CD4-positive, alpha-beta T cell treated with Interleukin-17A for 1 hour (primary cell): ENCODE results near the gene GJA1.
"Not testable (repeated sequence)": the region's sequence is repeated elsewhere in the genome, so short reads cannot be mapped to it uniquely, and the experiment has no call there.

Experiments
- DNase-seq: peaks from one replicate; pipeline ENCODE4 v3.0.0-alpha.2; 2020

Gene GJA1

DNA sequence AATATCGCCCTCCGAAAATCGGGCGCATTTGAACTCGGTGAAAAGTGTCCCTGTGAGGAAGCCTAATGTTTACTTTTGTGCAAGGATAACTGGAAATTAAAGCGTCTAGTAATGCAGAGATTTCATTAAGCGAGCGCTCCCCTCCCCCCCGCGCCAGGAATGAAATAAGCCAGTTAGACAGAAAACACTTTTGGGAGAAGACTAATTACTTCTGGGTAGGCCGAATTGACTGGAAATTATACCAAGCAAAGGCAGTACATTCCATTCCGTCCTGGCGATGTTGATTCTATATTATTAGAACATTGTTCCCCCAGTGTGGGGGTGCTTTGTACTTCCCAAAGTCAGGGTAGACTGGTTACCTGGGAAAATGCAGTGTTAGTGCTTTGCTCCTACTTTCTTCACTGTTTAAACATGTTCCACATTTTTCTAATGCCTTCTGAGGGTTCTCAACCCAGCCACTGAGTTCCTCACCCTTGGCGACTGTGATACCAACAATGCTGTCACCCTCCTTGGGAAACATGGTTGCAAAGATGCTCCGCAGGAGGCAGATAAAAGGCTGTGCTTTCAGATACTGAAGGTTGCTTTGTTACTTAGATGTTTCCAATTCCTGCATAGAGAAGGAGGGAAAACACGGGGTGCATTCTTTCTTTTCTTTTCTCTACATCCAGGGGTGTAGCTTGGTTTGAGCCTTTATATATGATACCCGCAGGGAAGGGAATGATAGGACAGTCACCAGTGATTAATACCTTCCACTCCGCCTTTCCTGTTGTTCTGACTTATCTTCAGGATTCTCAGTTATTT, 2.6 kb downstream of the GJA1 start:
- DNase-seq = no peak

DNA sequence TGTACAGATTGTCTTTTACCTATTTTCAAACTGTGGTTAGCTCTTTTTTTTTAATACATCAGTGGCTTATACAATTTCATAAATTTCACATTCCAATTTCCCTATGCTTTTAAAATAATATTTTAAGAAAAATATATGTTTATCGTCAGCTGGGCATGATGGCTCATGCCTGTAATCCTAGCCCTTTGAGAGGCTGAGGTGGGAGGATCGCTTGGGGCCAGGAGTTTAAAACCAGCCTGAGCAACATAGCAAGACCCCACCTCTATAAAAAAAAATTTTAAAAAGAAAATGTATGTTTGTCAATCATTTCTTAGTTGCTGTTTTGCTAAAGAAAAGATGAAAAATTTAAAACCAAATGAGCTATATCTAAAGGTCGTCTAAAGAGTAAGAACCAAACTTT, 3.4 kb downstream of the GJA1 start:
- no peak for DNase-seq

DNA sequence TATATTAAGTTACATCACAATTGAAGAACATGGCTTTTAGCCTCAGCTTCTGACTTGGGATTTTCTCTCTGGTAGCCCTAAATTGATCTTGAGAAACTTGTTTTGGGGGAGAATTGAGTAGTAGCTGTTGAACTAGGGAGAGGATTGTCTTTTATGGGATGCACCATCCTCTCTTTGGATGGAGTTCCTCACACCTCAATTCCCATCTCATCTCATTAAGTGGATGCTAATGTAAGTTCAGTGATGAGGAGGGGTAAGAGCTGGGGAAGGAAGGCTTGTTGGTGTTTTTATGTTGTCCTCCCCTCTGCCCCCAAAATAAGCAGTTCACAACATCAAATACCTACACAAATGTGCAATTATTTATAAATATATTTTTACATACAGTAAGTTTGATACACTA, 4.0 kb downstream of the GJA1 start:
- DNase-seq = no peak

DNA sequence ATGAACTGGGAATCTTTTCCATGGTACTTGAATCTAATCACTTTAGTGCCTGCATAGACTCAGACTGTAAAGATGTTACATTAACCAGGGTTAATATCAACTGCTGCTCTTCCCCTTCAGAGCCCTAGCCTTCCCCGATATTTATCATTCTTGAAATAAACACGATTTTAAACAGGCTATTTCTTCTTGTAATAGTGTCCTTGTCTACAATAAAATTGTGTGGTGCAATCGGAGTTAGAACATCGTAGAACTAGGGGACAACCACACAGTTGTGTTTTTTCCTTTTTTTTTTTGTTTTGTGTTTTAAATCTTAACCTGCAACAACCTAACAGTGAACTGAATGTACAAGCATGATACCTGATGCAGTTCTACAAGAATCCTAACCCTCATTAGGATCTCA, 4.5 kb downstream of the GJA1 start:
- DNase-seq = no peak

DNA sequence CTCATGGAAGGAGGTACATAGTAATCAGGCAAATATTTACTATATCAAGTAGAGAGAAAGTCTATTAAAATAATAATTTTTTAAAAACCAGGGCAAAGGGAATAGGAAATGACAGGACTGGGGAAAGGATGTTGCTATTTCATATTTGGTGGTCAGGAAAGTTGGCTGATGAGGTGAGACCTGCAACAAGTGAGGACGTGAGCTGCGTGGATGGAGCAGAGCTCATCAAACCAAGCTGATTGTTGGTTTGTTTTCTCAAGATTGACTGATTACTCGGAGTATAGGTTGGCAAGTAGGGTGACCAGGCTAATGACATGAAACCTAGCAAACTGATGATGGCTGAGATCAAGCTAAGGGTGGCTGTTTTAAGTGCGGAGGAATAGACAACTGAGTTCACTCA, 6.0 kb downstream of the GJA1 start:
- DNase-seq = no peak

DNA sequence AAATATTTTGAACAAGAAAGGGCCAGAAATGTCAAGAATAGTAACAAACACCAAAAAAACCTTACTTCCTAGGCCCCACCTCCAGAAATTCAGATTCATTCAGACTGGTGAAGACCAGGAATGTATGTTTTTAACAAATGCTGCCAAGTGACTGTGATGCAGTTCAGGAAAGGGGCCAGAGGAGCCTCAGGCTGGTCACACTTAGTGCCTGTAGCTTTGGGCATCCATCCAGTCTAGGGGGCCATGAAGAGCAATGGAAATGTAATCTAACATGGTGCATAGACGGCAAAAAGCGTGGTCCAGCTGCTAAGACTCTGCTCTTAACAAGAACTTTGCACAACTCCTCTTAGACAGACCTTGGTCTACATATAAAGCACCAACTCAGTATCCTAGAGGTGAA, 7.1 kb downstream of the GJA1 start:
- DNase-seq = no peak

DNA sequence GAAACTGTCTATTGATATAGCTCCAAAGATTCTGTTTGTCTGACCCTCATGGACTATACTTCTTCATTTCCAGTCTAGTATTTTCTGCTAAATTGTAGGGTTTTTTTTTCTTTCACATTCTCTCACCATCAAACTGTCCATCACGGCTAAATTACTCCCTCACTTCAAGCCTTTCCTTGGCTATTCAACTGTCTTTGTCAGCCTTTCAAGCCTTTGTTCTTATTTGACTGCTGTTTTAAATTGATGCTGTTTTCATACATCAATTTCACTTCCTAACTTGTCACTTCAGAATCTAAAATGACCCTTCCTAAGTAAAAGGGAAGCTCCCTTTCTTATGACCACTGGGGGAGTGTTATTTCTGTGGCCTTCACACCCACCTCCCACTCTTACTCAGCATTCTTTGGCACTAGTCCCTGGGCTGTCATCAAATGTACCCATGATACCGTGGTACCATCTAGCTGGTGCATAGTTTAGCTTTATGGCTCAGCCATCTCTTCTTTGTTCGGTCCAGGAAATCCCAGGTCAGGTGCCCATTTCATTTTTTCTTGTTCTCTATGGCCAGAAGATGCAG, 8.6 kb downstream of the GJA1 start:
- no peak for DNase-seq

DNA sequence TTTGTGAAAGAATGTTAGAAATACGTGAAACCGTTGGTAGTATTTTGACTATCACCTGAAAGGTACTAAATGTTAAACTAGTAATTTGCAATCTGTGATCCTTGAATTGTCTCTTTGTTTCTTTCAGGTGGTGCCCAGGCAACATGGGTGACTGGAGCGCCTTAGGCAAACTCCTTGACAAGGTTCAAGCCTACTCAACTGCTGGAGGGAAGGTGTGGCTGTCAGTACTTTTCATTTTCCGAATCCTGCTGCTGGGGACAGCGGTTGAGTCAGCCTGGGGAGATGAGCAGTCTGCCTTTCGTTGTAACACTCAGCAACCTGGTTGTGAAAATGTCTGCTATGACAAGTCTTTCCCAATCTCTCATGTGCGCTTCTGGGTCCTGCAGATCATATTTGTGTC, 11.3 kb downstream of the GJA1 start:
- not testable (repeated sequence) for DNase-seq

DNA sequence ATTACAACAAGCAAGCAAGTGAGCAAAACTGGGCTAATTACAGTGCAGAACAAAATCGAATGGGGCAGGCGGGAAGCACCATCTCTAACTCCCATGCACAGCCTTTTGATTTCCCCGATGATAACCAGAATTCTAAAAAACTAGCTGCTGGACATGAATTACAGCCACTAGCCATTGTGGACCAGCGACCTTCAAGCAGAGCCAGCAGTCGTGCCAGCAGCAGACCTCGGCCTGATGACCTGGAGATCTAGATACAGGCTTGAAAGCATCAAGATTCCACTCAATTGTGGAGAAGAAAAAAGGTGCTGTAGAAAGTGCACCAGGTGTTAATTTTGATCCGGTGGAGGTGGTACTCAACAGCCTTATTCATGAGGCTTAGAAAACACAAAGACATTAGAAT, 12.3 kb downstream of the GJA1 start:
- not testable (repeated sequence) for DNase-seq

DNA sequence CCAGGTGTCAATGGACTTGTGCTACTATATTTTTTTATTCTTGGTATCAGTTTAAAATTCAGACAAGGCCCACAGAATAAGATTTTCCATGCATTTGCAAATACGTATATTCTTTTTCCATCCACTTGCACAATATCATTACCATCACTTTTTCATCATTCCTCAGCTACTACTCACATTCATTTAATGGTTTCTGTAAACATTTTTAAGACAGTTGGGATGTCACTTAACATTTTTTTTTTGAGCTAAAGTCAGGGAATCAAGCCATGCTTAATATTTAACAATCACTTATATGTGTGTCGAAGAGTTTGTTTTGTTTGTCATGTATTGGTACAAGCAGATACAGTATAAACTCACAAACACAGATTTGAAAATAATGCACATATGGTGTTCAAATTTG, 13.1 kb downstream of the GJA1 start:
- DNase-seq = not testable (repeated sequence)

DNA sequence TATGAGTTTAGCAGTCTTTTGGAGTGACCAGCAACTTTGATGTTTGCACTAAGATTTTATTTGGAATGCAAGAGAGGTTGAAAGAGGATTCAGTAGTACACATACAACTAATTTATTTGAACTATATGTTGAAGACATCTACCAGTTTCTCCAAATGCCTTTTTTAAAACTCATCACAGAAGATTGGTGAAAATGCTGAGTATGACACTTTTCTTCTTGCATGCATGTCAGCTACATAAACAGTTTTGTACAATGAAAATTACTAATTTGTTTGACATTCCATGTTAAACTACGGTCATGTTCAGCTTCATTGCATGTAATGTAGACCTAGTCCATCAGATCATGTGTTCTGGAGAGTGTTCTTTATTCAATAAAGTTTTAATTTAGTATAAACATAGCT, 13.9 kb downstream of the GJA1 start:
- DNase-seq = no peak

DNA sequence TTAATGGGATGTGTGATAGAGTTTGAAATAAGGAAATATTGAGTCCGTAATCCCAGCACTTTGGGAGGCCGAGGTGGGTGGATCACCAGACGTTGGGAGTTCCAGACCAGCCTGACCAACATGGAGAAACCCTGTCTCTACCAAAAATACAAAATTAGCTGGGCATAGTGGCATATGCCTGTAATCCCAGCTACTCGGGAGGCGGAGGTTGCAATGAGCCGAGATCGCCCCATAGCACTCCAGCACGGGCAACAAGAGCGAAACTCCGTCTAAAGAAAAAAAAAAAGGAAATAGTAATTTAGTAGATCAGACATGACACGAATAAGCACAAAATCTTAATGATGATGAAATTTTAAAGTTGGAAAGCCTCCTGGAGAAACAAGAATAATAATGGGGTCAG, 14.8 kb downstream of the GJA1 start:
- DNase-seq = no peak

DNA sequence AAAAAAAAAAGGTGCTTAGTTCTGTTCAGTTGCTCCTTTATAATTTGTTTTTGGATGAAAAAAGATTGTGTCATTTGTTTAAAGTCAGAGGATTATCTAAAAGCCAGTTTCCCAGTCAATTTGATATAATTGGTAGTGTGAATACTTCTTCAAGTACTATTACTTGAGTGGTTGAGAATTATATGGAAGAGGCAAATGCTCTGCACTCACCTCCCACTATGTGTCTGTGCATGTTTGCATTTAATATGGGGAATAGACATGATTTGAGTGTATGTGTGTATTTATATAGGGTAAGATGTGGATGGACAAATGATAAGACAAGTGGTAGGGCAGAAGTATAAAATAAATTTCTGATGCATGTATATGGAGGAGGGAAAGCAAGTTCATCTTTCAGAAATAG, 15.8 kb downstream of the GJA1 start:
- no peak for DNase-seq

DNA sequence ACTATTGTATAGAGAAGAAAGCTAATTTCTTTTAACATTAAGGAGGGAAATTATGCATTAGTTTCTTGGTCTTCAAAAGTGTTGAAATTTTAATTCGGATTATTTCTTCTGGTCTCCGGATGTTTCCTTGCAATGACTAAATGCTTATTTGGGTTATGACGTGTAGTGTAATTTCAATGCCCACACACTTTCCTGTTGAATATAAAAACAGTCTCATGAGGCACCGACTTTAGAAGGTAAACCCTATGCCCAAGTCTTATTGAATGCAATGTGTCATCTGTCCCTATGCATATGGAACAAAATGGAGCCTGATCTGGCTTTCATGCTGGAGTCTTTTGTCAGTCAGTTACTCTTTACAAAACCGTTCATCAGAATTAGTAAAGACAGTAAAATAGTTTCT, 17.7 kb downstream of the GJA1 start:
- no peak for DNase-seq

DNA sequence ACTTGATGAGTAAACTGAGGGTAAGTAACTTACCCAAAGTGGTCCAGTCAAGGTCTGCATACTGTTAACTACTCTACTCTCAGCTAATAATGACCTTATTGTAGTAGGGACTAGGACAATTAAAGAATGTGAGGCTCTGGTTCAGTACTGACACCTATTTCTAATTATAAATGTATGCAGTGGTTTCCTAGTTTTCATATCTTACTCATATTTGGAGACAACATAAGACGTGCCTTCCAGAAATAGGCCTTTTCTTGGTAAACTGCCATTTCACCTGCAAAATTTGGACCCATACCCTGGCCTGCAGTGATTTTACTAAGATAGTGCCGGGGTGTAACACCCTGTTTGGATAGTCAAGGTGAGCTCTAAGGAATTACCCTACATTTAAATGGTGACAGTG, 24.7 kb downstream of the GJA1 start:
- DNase-seq = no peak

DNA sequence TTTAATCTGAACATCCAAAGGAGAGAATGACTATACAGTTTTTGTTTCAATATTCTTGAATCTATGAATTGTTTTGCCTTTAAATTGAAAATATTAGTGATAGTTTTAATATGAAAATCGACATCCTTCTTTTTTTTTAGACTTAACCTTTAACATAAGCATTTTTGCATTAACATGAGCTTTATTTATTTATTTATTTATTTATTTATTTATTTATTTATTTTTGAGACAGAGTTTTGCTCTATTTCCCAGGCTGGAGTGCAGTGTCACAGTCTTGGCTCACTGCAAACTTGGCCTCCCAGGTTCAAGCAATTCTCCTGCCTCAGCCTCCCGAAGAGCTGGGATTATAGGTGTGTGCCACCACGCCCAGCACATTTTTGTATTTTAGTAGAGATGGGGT, 27.6 kb downstream of the GJA1 start:
- no peak for DNase-seq

DNA sequence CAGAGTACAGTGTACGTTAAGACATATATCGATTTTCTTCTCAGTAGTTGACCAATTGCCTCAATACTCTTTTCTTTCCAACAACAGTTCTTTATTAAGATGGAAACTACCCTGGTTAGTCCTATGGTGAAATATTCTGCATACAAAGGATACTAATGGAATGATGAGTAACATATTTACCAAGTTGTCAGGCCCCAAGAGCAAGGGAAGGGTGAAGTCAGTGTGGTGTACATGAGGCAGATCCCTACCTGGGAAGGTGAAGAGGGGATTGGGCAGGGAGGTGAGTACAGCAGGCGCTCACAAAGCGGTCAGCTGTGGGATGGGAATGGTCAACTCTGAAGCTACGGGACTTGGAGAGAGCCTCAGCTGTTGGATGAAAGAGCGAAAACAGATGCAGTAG, 29.7 kb downstream of the GJA1 start:
- DNase-seq = no peak

DNA sequence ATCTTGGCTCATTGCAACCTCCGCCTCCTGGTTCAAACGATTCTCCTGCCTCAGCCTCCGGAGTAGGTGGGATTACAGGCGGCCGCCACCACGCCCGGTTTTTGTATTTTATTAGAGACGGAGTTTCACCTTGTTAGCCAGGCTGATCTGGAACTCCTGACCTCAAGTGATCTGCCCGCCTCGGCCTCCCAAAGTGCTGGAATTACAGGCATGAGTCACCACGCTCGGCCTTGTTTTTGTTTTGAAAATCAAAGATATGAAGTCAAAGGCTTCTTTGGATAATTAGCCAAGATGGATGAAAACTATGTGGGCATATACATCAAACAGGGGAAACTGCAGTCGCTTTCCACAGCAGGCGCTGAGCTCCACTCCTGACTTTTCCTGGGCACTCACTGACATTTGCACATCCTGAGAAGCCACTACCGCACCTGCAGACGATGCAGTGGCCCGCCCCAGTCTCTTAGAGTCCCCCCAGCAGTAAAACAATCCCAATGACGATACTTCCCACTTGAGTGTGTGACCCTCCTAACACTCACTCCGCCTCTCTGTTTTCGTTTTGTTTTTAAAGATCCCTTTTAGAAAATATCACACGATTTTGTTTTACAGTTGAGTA, 44.1 kb downstream of the GJA1 start:
- DNase-seq = no peak

DNA sequence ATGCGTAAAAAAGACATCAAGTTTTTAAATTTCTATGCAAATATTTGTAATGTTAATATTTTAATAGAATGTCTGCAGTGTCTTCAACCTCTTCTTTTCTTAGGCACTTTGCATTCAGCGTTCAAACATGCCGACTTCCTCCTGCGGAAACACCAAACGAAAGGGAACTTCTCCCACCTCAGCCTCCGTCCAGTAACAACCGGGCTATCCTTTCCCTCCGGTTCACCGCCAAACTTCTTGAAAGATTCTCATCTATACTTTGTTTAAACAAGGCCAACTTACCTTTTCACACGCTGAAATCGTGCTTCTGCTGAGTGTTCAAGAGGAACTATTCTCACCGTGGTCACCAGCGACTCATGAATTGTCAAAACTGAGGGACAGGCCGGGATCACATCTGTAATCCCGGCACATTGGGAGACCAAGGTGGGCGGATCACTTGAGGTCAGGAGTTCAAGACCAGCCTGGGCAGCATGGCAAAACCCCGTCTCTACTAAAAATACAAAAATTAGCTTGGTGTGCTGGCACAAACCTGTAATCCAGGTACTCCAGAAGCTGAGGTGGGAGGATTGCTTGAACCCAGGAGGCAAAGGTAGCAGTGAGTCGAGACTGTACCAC, 44.8 kb downstream of the GJA1 start:
- no peak for DNase-seq

DNA sequence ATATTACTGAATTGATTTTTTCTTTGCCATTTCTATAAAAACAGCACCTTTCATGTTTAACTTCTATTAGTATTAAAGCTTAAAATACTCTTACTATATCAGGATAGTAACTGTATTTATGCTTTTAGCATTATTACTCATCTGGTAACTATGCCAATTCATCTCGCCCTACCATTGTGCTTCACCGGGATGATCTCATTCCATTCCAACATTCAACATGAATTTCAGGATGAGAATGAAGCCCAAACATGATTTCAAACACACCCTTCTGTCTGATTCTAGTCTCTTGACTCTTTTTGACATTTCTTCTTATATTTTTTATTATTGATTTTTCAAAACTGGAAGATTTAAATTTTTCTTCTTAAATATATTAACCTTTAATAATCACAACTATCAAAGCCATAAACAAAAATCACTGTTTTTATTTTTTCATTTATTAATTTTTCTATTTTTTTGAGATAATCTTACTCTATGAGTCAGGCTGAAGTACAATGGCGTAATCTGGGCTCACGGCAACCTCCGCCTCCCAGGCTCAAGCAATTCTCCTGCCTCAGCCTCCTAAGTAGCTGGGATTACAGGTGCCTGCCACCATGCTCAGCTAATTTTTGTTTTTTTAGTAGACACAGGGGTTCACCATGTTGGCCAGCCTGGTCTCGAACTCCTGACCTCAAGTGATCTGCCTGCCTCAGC, 46.7 kb downstream of the GJA1 start:
- DNase-seq = no peak

DNA sequence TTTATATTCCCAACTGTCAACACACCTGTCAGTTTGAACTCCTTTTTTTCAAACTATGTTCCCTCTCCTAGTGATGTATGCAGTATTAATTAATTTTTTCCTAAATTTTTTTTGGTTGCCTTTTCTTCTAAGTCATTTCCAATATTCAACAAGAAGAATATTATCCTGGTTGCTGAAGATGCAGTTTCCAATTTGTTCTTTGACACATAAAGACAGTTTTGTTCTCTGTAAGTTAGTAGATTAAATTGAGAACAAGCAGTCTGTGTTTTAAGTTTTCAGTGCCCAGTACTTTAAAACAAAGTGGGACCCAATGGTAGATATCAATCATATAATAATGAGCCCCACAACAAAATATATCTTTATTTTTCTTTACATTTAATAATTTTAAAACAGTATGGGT, 47.3 kb downstream of the GJA1 start:
- DNase-seq = no peak

DNA sequence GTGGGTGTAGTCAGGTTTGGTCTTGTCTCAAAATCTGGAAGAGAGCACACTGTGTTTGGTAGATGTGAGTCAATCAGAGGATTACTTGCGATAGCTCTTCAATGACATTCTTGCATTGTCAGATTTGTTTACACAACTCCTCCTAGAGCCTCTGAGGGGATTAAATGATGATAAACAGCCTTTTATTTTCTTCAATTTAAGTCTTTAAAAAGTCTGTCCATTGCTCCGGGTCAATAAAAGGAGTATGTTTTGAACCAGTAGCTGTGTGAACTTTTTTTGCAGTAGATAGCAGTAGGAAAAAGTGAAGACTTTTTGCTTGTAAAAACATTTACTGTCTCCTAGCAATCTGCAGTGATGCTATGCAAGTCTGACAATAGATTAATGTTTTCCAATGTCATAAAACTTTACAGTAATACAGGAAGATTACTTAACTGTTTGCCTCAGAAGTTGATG, 49.9 kb downstream of the GJA1 start:
- no peak for DNase-seq

DNA sequence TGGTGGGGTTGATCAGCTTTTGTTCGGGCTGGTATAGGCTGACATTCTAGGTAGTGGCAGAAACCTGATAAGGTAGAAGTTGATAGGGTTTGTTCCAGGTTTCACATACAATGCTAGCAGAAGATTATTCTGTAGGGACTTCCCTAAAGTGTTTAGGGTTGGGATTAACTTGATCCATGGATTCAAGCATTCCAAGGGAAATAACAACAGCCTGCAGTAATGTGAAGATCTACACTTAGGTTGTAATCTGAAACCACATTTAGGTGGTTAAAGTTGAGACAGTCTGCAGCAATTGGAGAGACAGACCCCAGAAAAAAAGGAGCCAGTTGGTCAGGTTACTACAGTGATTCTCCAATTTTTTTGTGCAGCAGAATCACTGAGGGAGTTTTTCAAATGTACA, 56.1 kb downstream of the GJA1 start:
- DNase-seq = no peak

DNA sequence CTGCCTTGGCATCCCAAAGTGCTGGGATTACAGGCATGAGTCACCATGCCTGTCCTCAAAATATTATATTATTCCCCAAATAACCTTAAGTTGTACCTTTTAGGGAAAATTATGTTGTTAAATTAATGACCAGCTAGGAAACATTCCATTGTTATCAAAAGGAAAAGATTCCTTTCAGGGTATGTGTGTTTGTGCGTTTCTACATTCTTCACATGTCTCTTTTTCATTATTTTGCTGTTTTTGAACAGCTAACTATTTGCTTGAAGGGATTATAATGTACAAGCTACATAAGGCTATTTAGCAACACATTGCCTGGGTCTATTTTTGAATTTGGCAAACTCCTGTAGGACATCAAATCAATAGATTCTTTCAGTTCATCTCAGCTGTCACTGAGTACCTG, 57.1 kb downstream of the GJA1 start:
- DNase-seq = no peak
